HUES48 (cell line): Measurements from ENCODE around the gene WDR20.

Experiments
- H3K27ac ChIP-seq: one replicate; pipeline ENCODE4 v1.7.0; 2013; ENCODE audit warnings: low read depth, low read length, inconsistent platforms
- H3K27me3 ChIP-seq: 2 replicates; pipeline ENCODE4 v1.6.1; 2013; ENCODE audit warnings: mild to moderate bottlenecking, low read length; ENCODE audit not compliant: control insufficient read depth, insufficient read depth
- H3K36me3 ChIP-seq: 2 replicates; pipeline ENCODE4 v1.6.1; 2013; ENCODE audit warnings: low read length; ENCODE audit not compliant: control insufficient read depth, insufficient read depth
- H3K4me1 ChIP-seq: 2 replicates; pipeline ENCODE4 v1.6.1; 2013; ENCODE audit warnings: mild to moderate bottlenecking, low read length; ENCODE audit not compliant: control insufficient read depth, insufficient read depth
- H3K4me3 ChIP-seq: 2 replicates; pipeline ENCODE4 v1.5.1; 2013; ENCODE audit warnings: mild to moderate bottlenecking, low read depth, low read length
- H3K9ac ChIP-seq: 2 replicates; pipeline ENCODE4 v1.6.1; 2013; ENCODE audit warnings: mild to moderate bottlenecking, low read depth, low read length, moderate library complexity
- H3K9me3 ChIP-seq: 2 replicates; pipeline ENCODE4 v1.6.1; 2013; ENCODE audit warnings: low read length; ENCODE audit not compliant: control insufficient read depth, insufficient read depth

WDR20 gene

GRCh38 chr14:102184316-102185035, 44.8 kb downstream of the WDR20 start:
- Histone ChIP-seq H3K27me3 (no peaks in the 10 kb centered on the region), H3K9me3 (no peaks in the 10 kb centered on the region), H3K4me3 (no peak overlapping the region), H3K27ac (no peak overlapping the region), H3K9ac (no peak overlapping the region), H3K4me1 (peaks cover 30% of the 10 kb centered on the region), H3K36me3 (no peaks in the 10 kb centered on the region)

- Histone ChIP-seq H3K9ac (no peak overlapping the region), H3K4me3 (no peak overlapping the region), H3K36me3 (no peaks in the 10 kb centered on the region), H3K4me1 (peaks cover 28% of the 10 kb centered on the region), H3K9me3 (no peaks in the 10 kb centered on the region), H3K27ac (no peak overlapping the region), H3K27me3 (no peaks in the 10 kb centered on the region)
Measured at GRCh38 chr14:102185360-102185759, 45.7 kb downstream of the WDR20 start.

GRCh38 chr14:102187044-102187443, 47.3 kb downstream of the WDR20 start:
- Histone ChIP-seq H3K9ac (no peak overlapping the region), H3K9me3 (no peaks in the 10 kb centered on the region), H3K4me3 (no peak overlapping the region), H3K36me3 (no peaks in the 10 kb centered on the region), H3K4me1 (peaks cover 26% of the 10 kb centered on the region), H3K27ac (no peak overlapping the region), H3K27me3 (no peaks in the 10 kb centered on the region)

GRCh38 chr14:102187568-102188001, 47.9 kb downstream of the WDR20 start:
- Histone ChIP-seq H3K27ac (no peak overlapping the region), H3K27me3 (no peaks in the 10 kb centered on the region), H3K9ac (no peak overlapping the region), H3K36me3 (no peaks in the 10 kb centered on the region), H3K4me1 (peaks cover 22% of the 10 kb centered on the region; the same call in 1 of the 2 replicates), H3K9me3 (no peaks in the 10 kb centered on the region), H3K4me3 (no peak overlapping the region)

GRCh38 chr14:102188187-102188586, 48.5 kb downstream of the WDR20 start:
- H3K9ac ChIP-seq, result no peak overlapping the region
- no peak overlapping the region for H3K4me3 ChIP-seq
- H3K27me3 ChIP-seq, result no peaks in the 10 kb centered on the region
- H3K9me3 ChIP-seq, result no peaks in the 10 kb centered on the region
- H3K4me1 ChIP-seq, result peaks cover 18% of the 10 kb centered on the region; the same call in 1 of the 2 replicates
- H3K36me3 ChIP-seq, result no peaks in the 10 kb centered on the region
- H3K27ac ChIP-seq, result no peak overlapping the region

GRCh38 chr14:102189874-102190273, 50.2 kb downstream of the WDR20 start:
- no peak overlapping the region for H3K9ac ChIP-seq

GRCh38 chr14:102192840-102193502, 53.3 kb downstream of the WDR20 start:
- Histone ChIP-seq H3K4me3 (no peak overlapping the region), H3K9ac (no peak overlapping the region), H3K36me3 (peaks cover 14% of the 10 kb centered on the region), H3K27me3 (no peaks in the 10 kb centered on the region), H3K27ac (no peak overlapping the region), H3K9me3 (no peaks in the 10 kb centered on the region), H3K4me1 (peaks cover 30% of the 10 kb centered on the region)

More at GRCh38 chr14:102189874-102190273, 50.2 kb downstream of the WDR20 start:
- Histone ChIP-seq H3K27ac (no peak overlapping the region), H3K36me3 (peaks cover 2% of the 10 kb centered on the region), H3K27me3 (no peaks in the 10 kb centered on the region), H3K9me3 (no peaks in the 10 kb centered on the region), H3K4me1 (peaks cover 28% of the 10 kb centered on the region), H3K4me3 (no peak overlapping the region)

GRCh38 chr14:102194856-102195255, 55.2 kb downstream of the WDR20 start:
- Histone ChIP-seq H3K4me3 (no peak overlapping the region), H3K27ac (no peak overlapping the region), H3K9me3 (no peaks in the 10 kb centered on the region), H3K4me1 (peaks cover 30% of the 10 kb centered on the region), H3K36me3 (peaks cover 31% of the 10 kb centered on the region), H3K27me3 (no peaks in the 10 kb centered on the region), H3K9ac (no peak overlapping the region)

- Histone ChIP-seq H3K9ac (no peak overlapping the region), H3K4me1 (peaks cover 30% of the 10 kb centered on the region), H3K4me3 (no peak overlapping the region), H3K36me3 (peaks cover 31% of the 10 kb centered on the region), H3K9me3 (no peaks in the 10 kb centered on the region), H3K27ac (no peak overlapping the region), H3K27me3 (no peaks in the 10 kb centered on the region)
Measured at GRCh38 chr14:102195446-102195845, 55.7 kb downstream of the WDR20 start.

GRCh38 chr14:102196039-102196901, 56.6 kb downstream of the WDR20 start:
- H3K9ac ChIP-seq, result no peak overlapping the region
- no peaks in the 10 kb centered on the region for H3K27me3 ChIP-seq
- peak overlapping the region; percentile 3 for H3K27ac ChIP-seq
- H3K9me3 ChIP-seq, result no peaks in the 10 kb centered on the region
- no peak overlapping the region for H3K4me3 ChIP-seq
- peaks cover 34% of the 10 kb centered on the region for H3K36me3 ChIP-seq
- H3K4me1 ChIP-seq, result peaks cover 26% of the 10 kb centered on the region

GRCh38 chr14:102196902-102197230, 57.2 kb downstream of the WDR20 start:
- Histone ChIP-seq H3K9me3 (no peaks in the 10 kb centered on the region), H3K4me3 (no peak overlapping the region), H3K36me3 (peaks cover 34% of the 10 kb centered on the region), H3K27me3 (no peaks in the 10 kb centered on the region), H3K4me1 (peaks cover 23% of the 10 kb centered on the region), H3K9ac (no peak overlapping the region), H3K27ac (peak overlapping the region; percentile 3)
